Spleen (tissue), 7 donors: ENCODE results near the gene GALNT13.

Experiments
- POLR2A ChIP-seq, 3 donors: fragments of 450-650 bp; IDR thresholded peaks; one replicate each; pipeline ENCODE4 v1.5.1; 2017; ENCODE audit warnings: antibody characterized with exemption in 3 of 3, mild to moderate bottlenecking in 1 of 3
- POLR2AphosphoS5 ChIP-seq, 3 donors: sonication (generic); formaldehyde crosslinking; IDR thresholded peaks; one replicate each; pipeline ENCODE4 v1.5.1; 2017; ENCODE audit warnings: antibody characterized with exemption in 3 of 3
- TF ChIP-seq, protein P1 (sequence below), 11 experiments: fragments of 200-600 bp in 7 of 11; fragments of 450-650 bp in 4 of 11; sonication (generic) in 4 of 11; IDR thresholded peaks in 8 of 11; conservative IDR thresholded peaks in 3 of 11; 1 replicate in 7 of 11; 2 replicates in 4 of 11; pipeline versions ENCODE4 v1.4.0 to v1.8.0; 2016 to 2021; ENCODE audit warnings: antibody characterized with exemption in 11 of 11, inconsistent platforms in 4 of 11, mild to moderate bottlenecking in 1 of 11
- donor health status: DM: no; HTN: no; CAD: no; lungs with moderate emphysema.
- donor health status: DM: no; HTN: no; CAD: no.
- donor health status: DM: no; HTN: no; CAD: no.

DNA sequence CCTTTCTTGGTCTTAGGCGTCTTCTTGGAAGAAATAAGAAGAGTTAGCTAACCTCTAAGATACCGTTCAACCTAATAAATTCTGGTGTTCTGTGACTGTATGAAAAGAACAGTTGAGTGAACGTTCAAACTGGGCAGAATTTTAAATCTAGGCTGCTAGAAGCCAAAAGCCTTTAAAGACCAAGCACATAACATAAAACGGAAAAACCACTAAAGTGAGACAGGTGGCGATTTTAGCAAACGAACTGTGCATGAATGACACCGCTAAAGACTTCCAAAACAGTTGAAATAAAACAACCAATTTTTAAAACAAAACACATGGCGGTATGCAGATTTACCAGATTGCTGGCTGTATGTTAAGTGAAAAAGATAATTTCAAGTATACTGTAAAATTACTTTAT lies 73.1 kb downstream of the GALNT13 start:
- TF ChIP-seq, protein P1, sequence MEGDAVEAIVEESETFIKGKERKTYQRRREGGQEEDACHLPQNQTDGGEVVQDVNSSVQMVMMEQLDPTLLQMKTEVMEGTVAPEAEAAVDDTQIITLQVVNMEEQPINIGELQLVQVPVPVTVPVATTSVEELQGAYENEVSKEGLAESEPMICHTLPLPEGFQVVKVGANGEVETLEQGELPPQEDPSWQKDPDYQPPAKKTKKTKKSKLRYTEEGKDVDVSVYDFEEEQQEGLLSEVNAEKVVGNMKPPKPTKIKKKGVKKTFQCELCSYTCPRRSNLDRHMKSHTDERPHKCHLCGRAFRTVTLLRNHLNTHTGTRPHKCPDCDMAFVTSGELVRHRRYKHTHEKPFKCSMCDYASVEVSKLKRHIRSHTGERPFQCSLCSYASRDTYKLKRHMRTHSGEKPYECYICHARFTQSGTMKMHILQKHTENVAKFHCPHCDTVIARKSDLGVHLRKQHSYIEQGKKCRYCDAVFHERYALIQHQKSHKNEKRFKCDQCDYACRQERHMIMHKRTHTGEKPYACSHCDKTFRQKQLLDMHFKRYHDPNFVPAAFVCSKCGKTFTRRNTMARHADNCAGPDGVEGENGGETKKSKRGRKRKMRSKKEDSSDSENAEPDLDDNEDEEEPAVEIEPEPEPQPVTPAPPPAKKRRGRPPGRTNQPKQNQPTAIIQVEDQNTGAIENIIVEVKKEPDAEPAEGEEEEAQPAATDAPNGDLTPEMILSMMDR (IDR thresholded peaks at IDR 0.05 in 8 of 11, conservative IDR thresholded peaks at IDR 0.05 in 3 of 11) = no peak
- TF ChIP-seq POLR2A (IDR thresholded peaks at IDR 0.05) (no peak), POLR2AphosphoS5 (IDR thresholded peaks at IDR 0.05) (no peak)
